ENCODE data around the gene GPSM1.

GPSM1 gene

DNA sequence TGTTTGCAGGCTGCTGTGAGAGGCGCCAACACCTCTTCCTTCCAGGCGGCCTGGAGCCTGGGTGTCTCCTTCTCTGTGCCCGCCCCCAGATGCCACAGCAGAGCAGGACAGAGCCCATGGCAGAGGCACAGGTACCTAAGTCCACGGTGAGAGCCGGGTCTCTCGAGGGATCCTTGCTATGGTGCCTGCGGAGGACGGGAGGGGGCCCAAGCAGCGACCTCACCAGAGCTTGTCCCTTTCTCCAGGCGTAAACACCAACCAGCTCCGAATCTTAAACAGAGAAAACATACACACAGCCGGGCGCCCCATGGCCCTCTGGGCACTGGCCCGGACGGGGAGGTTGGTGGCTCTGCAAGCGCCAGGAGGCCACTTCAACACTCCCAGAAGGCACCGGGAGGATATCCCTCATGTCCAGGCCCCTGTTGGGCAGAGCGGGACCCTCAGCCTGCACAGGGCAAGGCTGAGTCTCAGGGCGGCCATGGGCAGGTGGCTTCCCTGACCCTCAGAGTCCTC is 35.3 kb upstream of the GPSM1 start:
- DNase-seq = no peak

GRCh38 chr9:136292591-136293448 is 34.5 kb upstream of the GPSM1 start:
- no peak for DNase-seq

DNA sequence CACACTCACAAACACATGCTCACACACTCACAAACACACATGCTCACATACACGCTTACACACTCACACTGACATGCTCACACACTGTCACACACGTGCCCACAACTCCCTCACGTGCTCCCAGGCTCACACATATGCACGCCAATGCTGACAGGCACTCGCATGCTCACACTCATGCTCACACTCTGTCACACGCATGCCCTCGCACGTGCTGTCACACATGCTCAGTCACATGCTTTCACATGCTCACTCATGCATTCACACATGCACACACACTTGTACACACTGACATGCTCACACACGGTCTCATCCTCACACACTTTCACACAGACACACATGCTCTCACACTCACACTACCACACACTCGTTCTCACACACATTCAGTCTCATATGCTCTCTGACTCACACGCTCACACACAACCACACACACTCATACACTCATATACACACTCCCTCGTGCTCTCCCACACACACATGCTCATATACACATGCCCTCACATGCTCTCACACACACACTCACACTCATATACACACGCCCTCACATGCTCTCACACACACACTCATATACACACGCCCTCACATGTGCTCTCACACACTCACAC is 33.8 kb upstream of the GPSM1 start:
- DNase-seq = no peak

DNA sequence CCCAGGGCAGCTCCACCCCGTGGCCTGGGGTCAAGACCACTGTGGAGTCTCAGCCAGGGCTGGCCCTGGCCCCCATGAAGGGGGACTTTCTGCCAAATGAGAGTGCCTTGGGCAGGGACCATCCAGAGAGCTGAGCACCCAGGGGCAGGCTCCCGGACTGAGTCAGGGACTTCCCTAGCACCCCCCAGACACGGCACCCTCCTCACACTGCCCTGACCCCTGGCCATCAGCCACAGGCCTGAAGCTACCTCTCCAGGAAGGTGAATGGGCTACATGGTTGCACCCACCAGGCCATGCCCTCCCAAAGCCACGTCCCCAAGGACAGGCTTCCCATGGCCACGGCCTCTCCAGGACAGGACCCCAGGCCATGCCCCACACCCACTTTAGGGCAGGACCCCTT is 32.9 kb upstream of the GPSM1 start:
- DNase-seq = no peak

DNA sequence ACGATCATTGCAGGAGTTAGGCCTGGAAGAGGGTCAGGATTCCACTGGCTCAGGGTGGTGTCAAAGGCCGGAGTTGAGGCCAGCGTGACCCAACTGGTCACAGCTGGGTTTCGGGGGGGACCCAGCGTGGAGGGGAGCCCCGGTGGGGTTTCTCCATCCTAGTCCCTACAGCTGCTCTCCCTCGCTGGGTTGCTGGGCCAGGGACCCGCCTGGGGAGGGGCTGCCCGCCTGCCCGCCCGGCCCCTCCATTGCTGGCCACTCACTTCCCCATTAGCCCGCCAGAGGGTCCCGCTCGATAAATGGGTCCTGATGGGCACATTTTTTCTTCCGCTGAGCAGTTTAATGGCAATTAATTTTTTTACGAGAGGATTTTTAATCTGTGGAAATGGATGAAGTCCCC is 32.3 kb upstream of the GPSM1 start:
- DNase-seq = no peak

- DNase-seq = no peak
Observed at GRCh38 chr9:136295542-136296433, 31.6 kb upstream of the GPSM1 start.

DNA sequence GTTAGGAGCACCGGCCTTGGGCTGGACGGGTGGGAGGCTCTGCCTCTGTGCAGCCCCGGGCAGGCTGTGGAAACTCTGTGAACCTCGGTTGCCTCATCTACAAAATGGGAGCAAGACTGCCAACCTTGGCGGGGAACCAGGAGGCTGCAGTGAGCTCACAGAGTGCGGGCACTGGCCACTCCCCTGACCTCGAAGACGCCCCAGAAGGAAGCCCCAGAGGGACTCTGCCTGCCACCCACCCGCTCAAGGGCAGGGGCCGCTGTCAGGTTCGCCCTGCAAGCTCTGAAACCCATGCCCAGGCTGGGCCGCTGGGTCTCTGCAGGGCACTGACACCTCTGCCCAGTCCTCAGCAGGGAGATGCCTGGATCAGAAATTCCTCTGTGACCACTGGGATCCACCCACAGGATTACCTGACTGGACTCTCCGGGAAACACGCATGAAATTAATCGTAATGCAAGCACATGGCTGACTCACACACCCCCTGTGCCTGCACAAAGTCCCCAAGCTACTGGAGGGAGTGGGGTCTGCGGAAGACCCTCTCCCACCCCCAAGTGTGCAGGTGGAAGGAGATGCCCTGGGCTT is 30.8 kb upstream of the GPSM1 start:
- DNase-seq = no peak

GRCh38 chr9:136297016-136297691 is 30.2 kb upstream of the GPSM1 start:
- no peak for DNase-seq

DNA sequence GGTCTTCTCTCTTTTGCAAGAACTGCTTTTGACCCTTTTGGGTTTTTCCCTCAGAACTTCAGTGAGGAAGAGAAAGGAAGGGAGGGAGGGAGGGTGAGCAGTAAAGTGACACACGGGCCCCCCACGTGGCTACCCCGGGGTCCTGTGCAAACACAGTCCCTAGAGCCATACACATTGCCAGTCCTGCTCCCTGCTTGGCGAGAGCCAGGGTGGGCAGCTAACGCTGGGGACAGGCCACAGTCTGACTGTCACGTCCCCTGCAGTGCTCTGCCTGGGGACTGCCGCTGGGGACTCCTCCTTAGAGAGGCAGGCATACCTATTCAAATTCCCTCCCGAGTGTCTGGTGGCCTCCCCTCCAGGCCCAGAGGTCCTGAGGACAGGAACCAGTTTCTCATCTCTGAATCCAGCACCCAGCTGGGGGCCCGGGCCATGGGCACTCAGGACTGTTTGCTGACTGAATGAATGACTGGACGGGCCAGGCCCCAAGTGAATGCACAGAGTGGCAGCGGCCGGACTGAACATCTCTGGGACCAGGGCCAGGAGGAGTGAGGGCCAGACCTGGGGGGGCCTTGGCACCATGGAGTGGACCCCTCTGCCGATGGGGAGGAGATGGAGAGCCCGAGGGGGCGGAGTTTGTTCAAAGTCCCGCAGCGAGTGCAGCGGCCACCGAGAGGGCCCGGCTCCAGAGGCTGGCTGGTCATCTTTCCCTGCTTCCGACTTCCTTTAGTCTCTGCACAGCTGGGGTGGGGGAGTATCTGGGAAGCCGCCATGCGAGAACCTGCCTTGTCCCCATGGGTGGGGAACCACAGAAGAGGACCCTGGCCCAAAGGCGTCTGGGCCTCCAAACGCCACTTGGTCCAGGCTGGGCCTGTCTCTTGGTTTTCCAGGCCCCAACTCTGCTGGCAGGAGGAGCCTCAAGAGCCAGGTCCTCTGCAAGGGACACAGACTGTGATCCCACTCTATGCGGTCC is 29.3 kb upstream of the GPSM1 start:
- no peak for DNase-seq

- no peak for DNase-seq
Observed at GRCh38 chr9:136299116-136299515, 28.2 kb upstream of the GPSM1 start.

DNA sequence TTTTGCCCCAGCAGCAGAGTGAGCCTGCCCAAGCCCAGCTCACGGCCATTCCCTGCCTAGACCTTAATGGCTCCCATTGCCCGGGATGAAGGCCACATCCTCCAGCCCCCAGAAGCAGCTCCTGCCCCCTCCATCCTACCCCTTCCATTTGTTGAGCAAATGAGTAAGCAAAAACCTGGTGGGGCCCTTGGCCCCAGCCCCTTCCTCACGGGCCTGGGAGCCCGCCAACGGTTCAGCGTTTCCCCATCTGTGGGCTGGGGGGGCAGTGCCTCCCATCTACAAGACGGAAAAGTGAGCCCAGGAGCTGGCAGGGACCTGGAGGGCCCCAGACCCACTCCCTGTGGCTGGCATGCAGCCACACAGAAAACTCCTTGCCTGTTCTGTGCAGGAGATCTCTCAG is 27.8 kb upstream of the GPSM1 start:
- DNase-seq = no peak

DNA sequence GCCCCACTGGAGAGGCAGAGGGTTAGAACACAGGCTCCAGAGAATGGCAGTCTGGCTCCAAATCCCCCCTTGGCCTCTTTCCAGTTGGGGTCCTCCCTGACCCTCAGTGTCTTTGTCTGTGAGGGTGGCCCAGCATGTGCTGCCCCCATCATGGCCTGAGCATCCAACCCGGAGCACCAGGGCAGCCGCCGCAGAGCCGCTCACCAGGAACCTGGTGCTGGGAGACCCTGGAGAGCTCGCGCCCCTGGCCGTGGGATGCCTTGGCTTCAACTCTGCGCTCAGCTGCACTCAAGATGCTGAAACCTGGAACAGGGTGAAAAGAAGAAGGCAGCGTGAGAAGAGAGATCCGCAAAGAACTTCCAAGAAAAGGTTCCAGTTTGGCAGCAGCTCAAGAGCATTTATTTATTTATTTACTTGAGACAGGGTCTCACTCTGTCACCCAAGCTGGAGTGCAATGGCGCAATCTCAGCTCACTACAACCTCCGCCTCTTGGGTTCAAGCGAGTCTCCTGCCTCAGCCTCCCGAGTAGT is 27.3 kb upstream of the GPSM1 start:
- no peak for DNase-seq

DNA sequence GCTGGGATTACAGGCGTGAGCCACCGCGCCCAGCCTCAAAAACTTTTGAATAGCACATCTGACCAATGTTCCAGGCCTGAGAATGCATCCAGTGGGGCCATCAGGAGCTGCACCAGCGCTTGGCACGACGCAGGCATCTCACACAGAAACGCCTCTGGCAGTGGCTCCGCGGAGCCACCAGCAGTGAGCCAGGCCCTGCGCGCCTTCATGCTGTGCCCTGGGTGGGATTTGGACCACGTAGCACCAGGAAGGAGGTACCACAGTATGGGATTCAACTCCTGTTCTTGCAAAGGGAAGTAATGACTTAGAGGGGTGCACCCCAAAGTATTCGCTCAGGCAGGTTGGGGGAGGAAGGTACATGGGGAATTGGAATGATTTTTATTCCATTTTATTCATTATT is 26.5 kb upstream of the GPSM1 start:
- DNase-seq = no peak

GRCh38 chr9:136302527-136302926 is 24.8 kb upstream of the GPSM1 start:
- DNase-seq = no peak

DNA sequence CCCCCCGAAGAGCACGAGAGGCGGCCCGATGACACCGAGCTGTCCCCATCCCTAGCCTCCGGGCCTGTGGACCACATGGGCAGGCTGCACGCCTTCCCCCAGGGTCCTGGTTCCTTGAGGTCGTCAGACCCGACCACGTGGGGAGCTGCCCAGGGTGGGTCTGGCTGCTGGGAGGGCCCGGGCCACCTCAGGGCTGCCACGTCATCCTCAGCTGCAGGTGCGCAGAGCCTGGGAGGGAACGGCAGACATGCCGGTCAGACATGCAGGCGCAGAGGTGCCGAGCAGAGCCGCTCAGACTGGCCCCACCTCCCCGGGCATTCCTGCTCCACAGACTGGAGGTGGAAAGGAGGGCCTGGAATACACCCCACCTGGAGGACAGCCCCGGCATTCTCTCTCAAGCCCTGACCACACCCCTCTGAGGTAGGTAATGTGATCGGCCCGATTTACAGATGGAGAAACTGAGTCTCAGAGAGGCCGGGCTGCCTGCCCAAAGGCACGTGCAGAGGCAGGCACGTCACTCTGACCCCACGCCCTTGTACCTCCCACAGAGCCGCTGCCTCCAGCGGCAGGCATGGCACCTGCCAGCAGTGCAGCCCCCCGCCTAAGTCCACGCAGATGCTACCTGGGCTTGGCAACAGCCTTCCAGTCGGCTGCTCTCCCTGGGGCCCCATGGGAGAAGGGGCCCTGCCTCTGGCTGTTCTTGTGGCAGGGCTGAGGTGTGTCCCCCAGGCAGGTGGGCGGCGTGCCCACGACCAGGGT is 24.1 kb upstream of the GPSM1 start:
- no peak for DNase-seq

DNA sequence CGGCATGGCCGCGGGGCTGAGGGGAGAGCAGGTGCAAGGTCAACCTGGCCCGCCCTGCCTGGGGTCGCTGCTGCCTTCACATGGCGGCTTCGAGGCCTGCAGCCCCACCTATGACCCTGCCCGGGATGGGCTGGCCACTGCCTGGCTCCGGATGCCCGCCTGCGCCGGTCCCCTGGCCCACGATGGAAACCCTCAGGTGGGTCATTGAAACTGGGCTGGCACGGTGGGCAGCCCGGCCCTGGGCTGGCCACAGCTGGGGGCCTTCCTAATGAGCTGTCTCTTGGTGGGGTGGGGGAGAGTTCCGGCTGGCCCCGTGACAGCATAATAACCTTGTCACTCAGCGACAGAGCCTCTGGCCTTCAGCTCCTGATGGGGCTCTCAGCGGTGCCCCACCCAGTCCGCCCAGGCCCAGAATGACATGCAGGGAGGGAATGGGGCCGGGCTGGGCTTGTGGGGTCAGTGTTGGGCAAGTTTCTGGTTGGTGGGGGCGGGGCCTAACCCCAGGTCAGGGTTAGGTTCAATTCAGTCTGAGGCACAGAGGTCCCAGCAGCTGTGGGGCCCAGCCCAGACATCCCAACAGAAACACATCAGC is 23.4 kb upstream of the GPSM1 start, which contains the start of gene CCDC187:
Gene CCDC187 (minus strand): TSS at position 270 of the 592 bp plus-strand sequence. CDS start 264 bp downstream, at position 6.
- no peak for DNase-seq

DNA sequence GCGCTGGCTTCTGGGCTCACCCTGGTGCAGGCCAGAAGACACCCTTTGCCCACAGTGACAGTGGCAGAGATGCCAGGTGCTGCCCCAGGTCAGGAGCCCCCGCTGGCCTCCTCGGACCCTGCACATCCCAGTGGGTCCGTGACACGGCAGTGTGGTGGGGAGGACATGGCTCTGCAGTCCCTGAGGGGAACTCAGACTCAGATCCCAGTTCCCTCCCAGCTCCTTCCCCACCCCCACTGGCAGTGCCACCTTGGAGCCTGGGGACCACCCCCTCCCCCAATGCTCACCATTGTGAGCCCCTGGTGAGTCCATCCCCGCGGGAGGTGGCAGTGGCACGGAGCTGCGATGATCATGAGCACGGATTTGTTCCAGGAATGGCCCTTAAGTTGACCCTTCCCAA is 22.9 kb upstream of the GPSM1 start:
- no peak for DNase-seq

DNA sequence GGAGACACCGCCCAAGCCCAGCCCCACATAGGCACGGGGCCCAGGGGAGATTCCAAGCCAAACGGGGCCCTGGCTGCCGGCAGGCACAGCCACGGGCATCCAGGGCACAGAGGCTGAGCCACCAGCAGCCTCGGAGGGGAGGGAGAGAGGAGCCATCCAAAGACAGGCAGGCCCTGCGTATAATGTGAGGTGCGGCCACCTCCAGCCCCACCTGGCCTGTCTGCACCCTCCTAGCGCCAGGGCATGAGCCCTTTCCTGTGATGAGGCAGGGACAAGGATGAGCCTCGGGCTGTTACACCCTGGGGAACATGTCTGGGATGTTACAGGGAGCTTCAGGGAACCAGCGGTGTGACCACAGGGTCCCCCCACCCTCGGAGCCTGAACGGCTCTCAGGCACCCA is 22.4 kb upstream of the GPSM1 start:
- no peak for DNase-seq

- DNase-seq = no peak
Observed at GRCh38 chr9:136305804-136306203, 21.5 kb upstream of the GPSM1 start.

Measured in activated CD4-positive, alpha-beta T cell treated with anti-CD3 and anti-CD28 coated beads, Interleukin-10, Interleukin-2, amounts not matched to agents 100 ng/mL and 50 ng/mL, durations not matched to agents 16 hours and 8 hours (primary cell).